ENCODE data around the gene NUDT8. TPM values are rescaled to one million over a fixed set of nuclear protein-coding genes. Genes with fewer than 3 reads are reported as not detected.

The NUDT8 gene
- total RNA-seq, 1 donor from 2014 or later: 3.0 TPM

DNA sequence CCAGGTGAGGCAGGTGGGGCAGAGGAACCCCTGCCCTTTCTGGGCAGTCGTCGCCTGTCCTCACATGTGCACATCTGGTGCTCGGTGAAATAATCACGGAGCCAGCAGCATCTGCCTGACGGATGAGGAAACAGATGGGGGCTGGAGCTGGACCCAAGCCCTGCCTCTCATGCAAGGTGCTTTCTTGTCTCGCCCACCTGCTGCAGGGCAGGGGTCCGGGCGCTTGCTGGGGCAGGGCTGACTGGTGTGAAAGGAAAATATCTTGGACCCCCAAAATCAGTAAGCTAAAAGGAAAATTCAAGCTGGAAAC, 41.4 kb upstream of the NUDT8 start:
- DNase-seq (ENCODE audit: low read depth) (no peak), FAIRE-seq (no peak)
- Histone ChIP-seq H3K27ac (ENCODE audit: low read depth, low read length) (no peak overlapping the region), H3K9me3 (ENCODE audit: insufficient read depth, low read depth, low read length) (no peaks in the 10 kb centered on the region), H3K36me3 (ENCODE audit: insufficient read depth, low read length) (no peaks in the 10 kb centered on the region), H3K27me3 (ENCODE audit: insufficient read depth, low read length) (no peaks in the 10 kb centered on the region), H2AFZ (ENCODE audit: low read depth, low read length) (no peak overlapping the region), H3K79me2 (ENCODE audit: insufficient read depth, low read length) (no peaks in the 10 kb centered on the region), H3K9ac (ENCODE audit: low read length) (no peak overlapping the region), H4K20me1 (ENCODE audit: insufficient read depth, low read length) (peaks cover 3% of the 10 kb centered on the region), H3K4me2 (ENCODE audit: low read length) (no peak overlapping the region), H3K4me1 (ENCODE audit: insufficient read depth, low read length) (no peaks in the 10 kb centered on the region), H3K4me3 (ENCODE audit: insufficient read depth, low read depth, low read length) (no peak overlapping the region)
- Mint-ChIP-seq H3K36me3 (ENCODE audit: low read depth, unreplicated experiment) (no peaks in the 10 kb centered on the region), H3K27me3 (ENCODE audit: low read depth, unreplicated experiment) (peaks cover 12% of the 10 kb centered on the region), H3K4me3 (ENCODE audit: unreplicated experiment) (no peak overlapping the region), H3K27ac (ENCODE audit: unreplicated experiment) (no peak overlapping the region), H3K9me3 (ENCODE audit: unreplicated experiment) (peaks cover 3% of the 10 kb centered on the region), H3K4me1 (ENCODE audit: low read depth, unreplicated experiment) (no peaks in the 10 kb centered on the region)
- TF ChIP-seq EZH2 (IDR thresholded peaks at IDR 0.05; ENCODE audit: insufficient read depth, low read length): no peak
- TF ChIP-seq, protein P1, sequence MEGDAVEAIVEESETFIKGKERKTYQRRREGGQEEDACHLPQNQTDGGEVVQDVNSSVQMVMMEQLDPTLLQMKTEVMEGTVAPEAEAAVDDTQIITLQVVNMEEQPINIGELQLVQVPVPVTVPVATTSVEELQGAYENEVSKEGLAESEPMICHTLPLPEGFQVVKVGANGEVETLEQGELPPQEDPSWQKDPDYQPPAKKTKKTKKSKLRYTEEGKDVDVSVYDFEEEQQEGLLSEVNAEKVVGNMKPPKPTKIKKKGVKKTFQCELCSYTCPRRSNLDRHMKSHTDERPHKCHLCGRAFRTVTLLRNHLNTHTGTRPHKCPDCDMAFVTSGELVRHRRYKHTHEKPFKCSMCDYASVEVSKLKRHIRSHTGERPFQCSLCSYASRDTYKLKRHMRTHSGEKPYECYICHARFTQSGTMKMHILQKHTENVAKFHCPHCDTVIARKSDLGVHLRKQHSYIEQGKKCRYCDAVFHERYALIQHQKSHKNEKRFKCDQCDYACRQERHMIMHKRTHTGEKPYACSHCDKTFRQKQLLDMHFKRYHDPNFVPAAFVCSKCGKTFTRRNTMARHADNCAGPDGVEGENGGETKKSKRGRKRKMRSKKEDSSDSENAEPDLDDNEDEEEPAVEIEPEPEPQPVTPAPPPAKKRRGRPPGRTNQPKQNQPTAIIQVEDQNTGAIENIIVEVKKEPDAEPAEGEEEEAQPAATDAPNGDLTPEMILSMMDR (IDR thresholded peaks at IDR 0.05; ENCODE audit: insufficient read depth, low read depth, low read length): no peak

DNA sequence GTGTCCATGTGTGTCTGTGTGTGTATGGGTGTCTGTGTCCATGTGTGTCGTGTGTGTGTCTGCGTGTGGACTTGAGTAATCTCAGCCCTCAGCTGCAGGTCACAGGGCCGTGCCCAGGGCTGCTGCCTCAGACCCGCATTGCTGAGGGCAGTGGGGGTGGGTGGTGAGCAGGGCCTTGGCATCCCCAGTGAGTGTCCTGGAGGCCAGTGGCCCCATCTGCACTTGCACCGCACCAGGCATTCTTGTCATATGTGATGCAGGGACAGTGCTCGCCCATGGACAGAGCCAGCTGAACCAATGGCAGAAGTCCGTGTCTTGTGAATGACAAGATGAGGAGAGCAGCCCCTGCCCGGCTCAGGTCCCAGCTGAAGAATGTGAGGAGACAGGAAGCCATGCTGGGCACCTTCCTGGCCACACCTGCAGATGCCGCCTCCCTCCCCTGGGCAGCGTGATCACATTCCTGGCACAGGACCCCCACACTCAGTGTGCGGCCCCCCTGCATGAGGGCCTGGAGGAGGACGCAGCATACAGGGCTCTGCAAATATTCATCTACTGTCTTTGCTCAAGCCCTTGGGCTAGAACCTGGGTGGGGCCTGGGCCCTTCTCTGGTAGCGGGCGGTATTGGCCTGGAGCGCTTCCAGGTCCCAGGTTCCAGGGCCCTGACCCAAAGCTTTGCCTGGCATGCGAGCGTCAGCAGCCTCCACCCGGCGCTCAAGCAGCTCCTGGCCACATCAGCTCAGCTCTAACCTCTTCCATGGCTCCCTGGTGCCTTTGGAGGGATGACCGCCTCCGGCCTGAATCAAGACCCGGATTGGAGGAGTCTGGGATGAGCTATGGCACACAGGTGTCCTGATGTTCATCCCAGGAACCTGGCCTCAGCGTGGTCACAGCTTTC, 40.8 kb upstream of the NUDT8 start:
- no peaks in the 10 kb centered on the region for H3K4me1 Mint-ChIP-seq (ENCODE audit: low read depth, unreplicated experiment)
- TF ChIP-seq, protein P1 (IDR thresholded peaks at IDR 0.05; ENCODE audit: insufficient read depth, low read depth, low read length): no peak
- no peak for TF ChIP-seq EZH2 (IDR thresholded peaks at IDR 0.05; ENCODE audit: insufficient read depth, low read length)

DNA sequence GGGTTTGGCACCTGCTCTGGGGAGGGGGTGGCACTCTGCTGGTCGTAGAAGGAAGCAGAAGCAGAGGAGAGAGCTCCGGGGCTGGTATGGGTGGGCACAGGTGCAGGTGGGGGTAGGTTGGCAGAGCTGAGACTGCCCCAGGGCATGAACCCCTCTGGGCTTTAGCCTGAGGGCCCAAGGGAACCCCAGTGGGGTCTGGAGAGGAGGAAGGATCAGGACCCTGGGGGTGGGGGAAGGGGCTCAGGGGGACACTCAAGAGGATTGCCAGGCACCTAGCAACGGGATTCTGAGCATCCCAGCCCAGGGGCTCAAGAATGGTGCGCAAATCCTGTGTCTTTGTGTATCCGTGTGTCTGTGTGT, 38.4 kb upstream of the NUDT8 start:
- Histone ChIP-seq H3K9me3 (ENCODE audit: insufficient read depth, low read depth, low read length) (no peaks in the 10 kb centered on the region), H3K36me3 (ENCODE audit: insufficient read depth, low read length) (no peaks in the 10 kb centered on the region), H3K4me1 (ENCODE audit: insufficient read depth, low read length) (no peaks in the 10 kb centered on the region), H4K20me1 (ENCODE audit: insufficient read depth, low read length) (peaks cover 3% of the 10 kb centered on the region), H3K27me3 (ENCODE audit: insufficient read depth, low read length) (no peaks in the 10 kb centered on the region), H3K4me2 (ENCODE audit: low read length) (no peak overlapping the region), H3K9ac (ENCODE audit: low read length) (no peak overlapping the region), H3K79me2 (ENCODE audit: insufficient read depth, low read length) (no peaks in the 10 kb centered on the region), H3K4me3 (ENCODE audit: insufficient read depth, low read depth, low read length) (no peak overlapping the region), H3K27ac (ENCODE audit: low read depth, low read length) (no peak overlapping the region), H2AFZ (ENCODE audit: low read depth, low read length) (no peak overlapping the region)
- H3K27ac Mint-ChIP-seq (ENCODE audit: unreplicated experiment): no peak overlapping the region
- H3K9me3 Mint-ChIP-seq (ENCODE audit: unreplicated experiment): no peaks in the 10 kb centered on the region
- FAIRE-seq (no peak), DNase-seq (ENCODE audit: low read depth) (no peak)
- no peaks in the 10 kb centered on the region for H3K4me1 Mint-ChIP-seq (ENCODE audit: low read depth, unreplicated experiment)
- no peaks in the 10 kb centered on the region for H3K36me3 Mint-ChIP-seq (ENCODE audit: low read depth, unreplicated experiment)
- TF ChIP-seq, protein P1 (IDR thresholded peaks at IDR 0.05; ENCODE audit: insufficient read depth, low read depth, low read length): no peak
- no peak for TF ChIP-seq EZH2 (IDR thresholded peaks at IDR 0.05; ENCODE audit: insufficient read depth, low read length)
- H3K4me3 Mint-ChIP-seq (ENCODE audit: unreplicated experiment): no peak overlapping the region
- H3K27me3 Mint-ChIP-seq (ENCODE audit: low read depth, unreplicated experiment): peaks cover 8% of the 10 kb centered on the region

More for the DNA sequence above, 40.8 kb upstream of the NUDT8 start:
- Mint-ChIP-seq H3K4me3 (ENCODE audit: unreplicated experiment) (no peak overlapping the region), H3K36me3 (ENCODE audit: low read depth, unreplicated experiment) (no peaks in the 10 kb centered on the region), H3K27ac (ENCODE audit: unreplicated experiment) (no peak overlapping the region), H3K27me3 (ENCODE audit: low read depth, unreplicated experiment) (peaks cover 11% of the 10 kb centered on the region), H3K9me3 (ENCODE audit: unreplicated experiment) (peaks cover 1% of the 10 kb centered on the region)
- Histone ChIP-seq H3K36me3 (ENCODE audit: insufficient read depth, low read length) (no peaks in the 10 kb centered on the region), H3K9ac (ENCODE audit: low read length) (no peak overlapping the region), H3K4me2 (ENCODE audit: low read length) (no peak overlapping the region), H2AFZ (ENCODE audit: low read depth, low read length) (no peak overlapping the region), H3K4me3 (ENCODE audit: insufficient read depth, low read depth, low read length) (no peak overlapping the region), H3K79me2 (ENCODE audit: insufficient read depth, low read length) (no peaks in the 10 kb centered on the region), H3K27ac (ENCODE audit: low read depth, low read length) (no peak overlapping the region), H3K4me1 (ENCODE audit: insufficient read depth, low read length) (no peaks in the 10 kb centered on the region), H3K9me3 (ENCODE audit: insufficient read depth, low read depth, low read length) (no peaks in the 10 kb centered on the region), H4K20me1 (ENCODE audit: insufficient read depth, low read length) (peaks cover 3% of the 10 kb centered on the region), H3K27me3 (ENCODE audit: insufficient read depth, low read length) (no peaks in the 10 kb centered on the region)
- DNase-seq (ENCODE audit: low read depth): no peak
- FAIRE-seq: no peak

All from astrocyte (in vitro differentiated cells and primary cell).